ENCODE results near the gene ZNF385B. TPM values are rescaled to one million over a fixed set of nuclear protein-coding genes. Genes with fewer than 3 reads are reported as not detected.

Gene ZNF385B
- total RNA-seq, 1 donor from 2014 or later, result 0.11 TPM

DNA sequence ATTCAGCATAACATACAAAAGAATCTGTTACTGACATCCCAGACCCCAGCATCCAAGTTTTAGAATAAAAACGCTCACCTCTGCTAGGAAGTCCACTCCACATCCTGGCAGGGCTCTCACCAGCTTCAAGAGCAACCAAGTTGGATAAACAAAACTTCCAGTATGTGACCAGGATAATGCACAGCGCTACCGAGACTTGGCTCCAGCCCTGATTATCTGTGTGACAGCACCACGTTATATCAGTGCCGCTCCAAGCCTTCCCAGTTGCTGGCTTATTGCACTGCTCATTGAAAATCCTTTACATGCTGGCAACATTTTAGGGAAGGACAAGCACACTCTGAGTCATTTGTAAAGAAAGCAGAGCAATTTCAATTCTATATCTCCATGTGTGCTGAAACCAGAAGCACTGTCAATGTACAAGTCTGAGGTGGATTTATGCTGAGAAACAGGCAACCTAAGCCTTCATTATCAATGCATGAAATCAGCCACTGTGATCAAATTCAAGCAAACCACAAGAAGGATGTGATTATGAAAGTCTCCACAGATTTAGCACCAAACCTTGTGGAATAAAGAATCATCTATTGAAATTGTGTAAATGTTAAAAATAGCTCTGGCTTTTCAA lies 115.7 kb downstream of the ZNF385B start:
- Mint-ChIP-seq H3K9me3 (no peaks in the 10 kb centered on the region), H3K4me1 (peaks cover 2% of the 10 kb centered on the region), H3K4me3 (no peak overlapping the region), H3K27me3 (ENCODE audit: low read depth) (peaks cover 3% of the 10 kb centered on the region), H3K27ac (no peak overlapping the region), H3K36me3 (no peaks in the 10 kb centered on the region)
- no peak for DNase-seq (ENCODE audit: low spot score in 2 of 2, unreplicated experiment in 2 of 2)
- TF ChIP-seq, protein P1, sequence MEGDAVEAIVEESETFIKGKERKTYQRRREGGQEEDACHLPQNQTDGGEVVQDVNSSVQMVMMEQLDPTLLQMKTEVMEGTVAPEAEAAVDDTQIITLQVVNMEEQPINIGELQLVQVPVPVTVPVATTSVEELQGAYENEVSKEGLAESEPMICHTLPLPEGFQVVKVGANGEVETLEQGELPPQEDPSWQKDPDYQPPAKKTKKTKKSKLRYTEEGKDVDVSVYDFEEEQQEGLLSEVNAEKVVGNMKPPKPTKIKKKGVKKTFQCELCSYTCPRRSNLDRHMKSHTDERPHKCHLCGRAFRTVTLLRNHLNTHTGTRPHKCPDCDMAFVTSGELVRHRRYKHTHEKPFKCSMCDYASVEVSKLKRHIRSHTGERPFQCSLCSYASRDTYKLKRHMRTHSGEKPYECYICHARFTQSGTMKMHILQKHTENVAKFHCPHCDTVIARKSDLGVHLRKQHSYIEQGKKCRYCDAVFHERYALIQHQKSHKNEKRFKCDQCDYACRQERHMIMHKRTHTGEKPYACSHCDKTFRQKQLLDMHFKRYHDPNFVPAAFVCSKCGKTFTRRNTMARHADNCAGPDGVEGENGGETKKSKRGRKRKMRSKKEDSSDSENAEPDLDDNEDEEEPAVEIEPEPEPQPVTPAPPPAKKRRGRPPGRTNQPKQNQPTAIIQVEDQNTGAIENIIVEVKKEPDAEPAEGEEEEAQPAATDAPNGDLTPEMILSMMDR (IDR thresholded peaks at IDR 0.05; ENCODE audit: unreplicated experiment), result no peak

DNA sequence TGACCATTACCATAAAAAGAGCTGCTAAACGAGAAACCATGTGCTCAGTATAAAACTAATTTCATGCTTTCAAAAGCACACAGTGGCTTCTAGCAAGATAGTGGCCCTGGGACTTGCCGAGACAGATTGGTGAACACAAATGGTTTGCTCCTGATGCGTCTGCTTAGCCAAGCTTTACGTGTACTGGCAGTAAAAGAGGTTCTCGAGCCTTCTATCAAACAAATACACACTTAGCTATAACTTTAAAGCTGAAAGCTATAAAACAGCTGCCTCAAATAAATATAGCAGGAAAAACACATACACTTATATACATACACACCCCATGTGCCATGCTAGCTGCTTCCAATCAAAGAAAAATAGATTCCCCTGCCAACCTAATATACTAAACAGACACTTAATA lies 117.0 kb downstream of the ZNF385B start:
- DNase-seq (ENCODE audit: low spot score in 2 of 2, unreplicated experiment in 2 of 2), result no peak
- TF ChIP-seq, protein P1 (IDR thresholded peaks at IDR 0.05; ENCODE audit: unreplicated experiment), result no peak
- H3K36me3 Mint-ChIP-seq, result no peaks in the 10 kb centered on the region
- peaks cover 2% of the 10 kb centered on the region for H3K4me1 Mint-ChIP-seq
- peaks cover 9% of the 10 kb centered on the region for H3K27me3 Mint-ChIP-seq (ENCODE audit: low read depth)
- H3K9me3 Mint-ChIP-seq, result no peaks in the 10 kb centered on the region
- no peak overlapping the region for H3K27ac Mint-ChIP-seq
- H3K4me3 Mint-ChIP-seq, result no peak overlapping the region

DNA sequence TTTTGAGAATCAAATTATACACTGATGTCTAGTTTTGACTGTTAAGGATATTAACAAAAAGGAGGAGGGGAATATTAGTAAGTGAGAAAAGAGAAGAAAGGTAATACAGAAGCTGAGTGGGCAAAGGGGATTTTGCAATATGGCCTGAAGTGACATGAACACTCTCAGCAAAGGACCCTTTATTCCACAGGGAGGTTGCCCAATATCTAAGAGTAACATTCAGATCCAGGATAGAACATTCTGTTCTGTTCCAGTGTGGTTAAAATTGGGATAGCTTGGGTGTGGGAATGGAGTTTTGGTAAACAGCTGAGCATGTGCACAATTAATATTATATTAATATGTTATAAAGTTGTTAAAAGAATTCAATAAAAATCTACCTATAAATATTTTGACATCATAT lies 120.1 kb downstream of the ZNF385B start:
- Mint-ChIP-seq H3K36me3 (no peaks in the 10 kb centered on the region), H3K27ac (no peak overlapping the region)
- DNase-seq (ENCODE audit: low spot score in 2 of 2, unreplicated experiment in 2 of 2), result no peak

DNA sequence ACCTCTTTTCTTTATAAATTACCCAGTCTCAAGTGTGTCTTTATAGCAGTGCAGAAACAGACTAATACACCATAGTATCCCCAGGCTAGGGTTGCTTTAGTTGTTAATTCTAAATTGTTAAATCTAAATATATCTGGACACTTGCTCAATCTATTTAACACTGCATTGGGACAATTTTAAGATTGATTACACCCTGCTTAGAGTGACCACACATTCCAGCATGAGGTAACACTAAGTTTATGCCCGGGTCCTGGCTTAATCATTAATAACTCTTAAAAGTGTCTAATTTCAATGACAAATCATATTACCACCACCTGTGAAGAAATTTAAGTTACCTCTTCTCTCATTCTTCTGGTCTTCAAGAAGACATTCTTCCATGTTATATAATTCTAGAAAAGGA lies 131.4 kb downstream of the ZNF385B start:
- no peak for DNase-seq (ENCODE audit: low spot score in 2 of 2, unreplicated experiment in 2 of 2)
- Mint-ChIP-seq H3K9me3 (peaks cover 3% of the 10 kb centered on the region), H3K4me3 (no peak overlapping the region), H3K27ac (no peak overlapping the region), H3K27me3 (ENCODE audit: low read depth) (no peaks in the 10 kb centered on the region), H3K36me3 (no peaks in the 10 kb centered on the region), H3K4me1 (no peaks in the 10 kb centered on the region)
- TF ChIP-seq, protein P1 (IDR thresholded peaks at IDR 0.05; ENCODE audit: unreplicated experiment), result no peak

More for the DNA sequence above, 120.1 kb downstream of the ZNF385B start:
- H3K9me3 Mint-ChIP-seq, result no peaks in the 10 kb centered on the region
- H3K4me1 Mint-ChIP-seq, result no peaks in the 10 kb centered on the region
- TF ChIP-seq, protein P1 (IDR thresholded peaks at IDR 0.05; ENCODE audit: unreplicated experiment), result no peak
- H3K27me3 Mint-ChIP-seq (ENCODE audit: low read depth), result peaks cover 13% of the 10 kb centered on the region
- H3K4me3 Mint-ChIP-seq, result no peak overlapping the region

DNA sequence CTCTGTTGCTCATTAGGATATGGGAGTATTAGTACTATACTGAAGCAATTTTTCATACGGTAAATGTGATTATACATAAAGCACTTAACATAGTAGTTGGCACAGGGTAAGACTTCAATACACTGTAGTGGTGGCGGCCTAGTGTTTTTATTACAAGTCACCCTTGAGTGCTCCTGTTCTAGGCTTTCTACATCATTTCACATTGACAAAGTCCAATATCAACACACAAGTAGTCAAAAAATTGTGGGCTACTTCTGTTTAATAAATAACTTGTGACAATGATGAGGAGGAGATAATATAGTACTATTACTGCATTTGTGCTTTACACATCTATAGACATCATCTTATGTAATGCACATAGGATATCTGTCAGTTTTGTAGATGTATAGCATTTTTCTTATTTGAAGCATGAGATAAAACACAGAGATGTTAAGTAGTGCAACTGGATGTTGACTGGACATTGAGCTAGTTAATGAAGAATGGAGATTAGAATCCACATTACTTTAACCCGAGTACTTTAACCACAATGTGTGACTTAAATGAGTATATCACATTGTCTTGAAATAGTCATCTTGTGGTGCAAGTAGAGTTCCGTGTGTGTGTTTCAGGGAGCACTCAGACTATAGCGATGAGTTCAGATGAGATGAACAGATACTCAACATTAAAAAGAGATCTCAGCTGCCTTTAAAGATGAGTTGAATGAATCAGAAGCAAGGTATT lies 134.8 kb downstream of the ZNF385B start:
- DNase-seq (ENCODE audit: low spot score in 2 of 2, unreplicated experiment in 2 of 2), result no peak
- Mint-ChIP-seq H3K4me1 (no peaks in the 10 kb centered on the region), H3K9me3 (no peaks in the 10 kb centered on the region), H3K27ac (no peak overlapping the region), H3K27me3 (ENCODE audit: low read depth) (no peaks in the 10 kb centered on the region), H3K4me3 (no peak overlapping the region), H3K36me3 (no peaks in the 10 kb centered on the region)
- TF ChIP-seq, protein P1 (IDR thresholded peaks at IDR 0.05; ENCODE audit: unreplicated experiment), result no peak
